ENCODE measurements around the gene GOLT1A. TPM values are rescaled to one million over a fixed set of nuclear protein-coding genes. Genes with fewer than 3 reads are reported as not detected.
"Not testable (repeated sequence)": the region's sequence is repeated elsewhere in the genome, so short reads cannot be mapped to it uniquely, and the experiment has no call there.

GOLT1A gene
- total RNA-seq, 2 experiments from 2014 or later = not detected

DNA sequence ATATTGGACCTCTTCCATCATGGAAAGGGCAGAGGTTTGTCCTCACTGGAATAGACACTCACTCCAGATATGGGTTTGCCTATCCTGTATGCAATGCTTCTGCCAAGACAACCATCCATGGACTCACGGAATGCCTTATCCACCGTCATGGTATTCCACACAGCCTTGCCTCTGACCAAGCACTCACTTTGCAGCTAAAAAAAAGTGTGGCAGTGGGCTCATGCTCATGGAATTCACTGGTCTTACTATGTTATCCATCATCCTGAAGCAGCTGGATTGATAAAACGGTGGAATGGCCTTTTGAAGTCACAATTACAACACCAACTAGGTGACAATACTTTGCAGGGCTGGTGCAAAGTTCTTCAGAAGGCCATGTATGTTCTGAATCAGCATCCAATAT, 25.6 kb upstream of the GOLT1A start:
- DNase-seq; H3K9me3 Mint-ChIP-seq (ENCODE audit: low read depth); H3K4me1 Mint-ChIP-seq; H3K4me3 Mint-ChIP-seq; ATAC-seq; CTCF ChIA-PET; H3K27ac Mint-ChIP-seq; H3K36me3 Mint-ChIP-seq; H3K27me3 Mint-ChIP-seq: not testable (repeated sequence)

GRCh38 chr1:204238520-204238919, 24.7 kb upstream of the GOLT1A start:
- peaks cover 13% of the 10 kb centered on the region for H3K27me3 Mint-ChIP-seq
- H3K36me3 Mint-ChIP-seq; ATAC-seq; DNase-seq; H3K4me1 Mint-ChIP-seq; H3K4me3 Mint-ChIP-seq; H3K9me3 Mint-ChIP-seq (ENCODE audit: low read depth); CTCF ChIA-PET; H3K27ac Mint-ChIP-seq: not testable (repeated sequence)

DNA sequence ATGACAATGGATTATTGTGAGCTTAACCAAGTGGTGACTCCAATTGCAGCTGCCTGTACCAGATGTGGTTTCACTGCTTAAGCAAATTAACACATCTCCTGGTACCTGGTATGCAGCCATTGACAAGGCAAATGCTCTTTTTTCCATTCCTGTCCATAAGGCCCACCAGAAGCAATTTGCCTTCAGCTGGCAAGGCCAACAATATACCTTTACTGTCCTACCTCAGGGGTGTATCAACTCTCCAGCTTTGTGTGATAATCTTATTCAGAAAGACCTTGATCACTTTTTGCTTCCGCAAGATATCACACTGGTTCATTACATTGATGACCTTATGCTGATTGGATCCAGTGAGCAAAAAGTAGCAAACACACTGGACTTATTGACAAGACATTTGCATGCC, 23.7 kb upstream of the GOLT1A start:
- not testable (repeated sequence) for H3K36me3 Mint-ChIP-seq; ATAC-seq; H3K27ac Mint-ChIP-seq; H3K4me1 Mint-ChIP-seq; H3K9me3 Mint-ChIP-seq (ENCODE audit: low read depth); H3K4me3 Mint-ChIP-seq; DNase-seq
- H3K27me3 Mint-ChIP-seq = peaks cover 13% of the 10 kb centered on the region
- CTCF ChIA-PET = interaction anchor here (0.9 kb wide), 1 partner anchor 21 kb away, joined by 3 read pairs; no protein-coding TSS in a partner anchor

DNA sequence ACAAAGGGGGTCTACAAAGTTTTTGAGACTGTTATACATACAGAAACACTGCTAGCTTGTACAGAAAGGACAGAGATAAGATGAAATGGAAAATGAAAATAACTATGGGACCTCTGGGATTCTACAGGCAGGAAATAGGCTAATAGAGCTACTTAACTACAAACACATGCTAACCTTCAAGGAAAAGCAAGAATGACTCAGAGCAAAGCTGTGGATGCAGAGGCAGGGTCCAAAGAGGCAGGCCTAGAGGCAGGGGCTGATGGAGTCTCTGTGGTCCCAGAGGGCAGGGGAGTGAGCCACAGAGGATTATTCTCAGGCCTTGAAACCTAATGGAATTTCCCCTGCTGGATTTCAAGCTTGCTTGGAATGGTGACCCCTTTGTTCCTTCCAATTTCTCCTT, 18.7 kb upstream of the GOLT1A start:
- peaks cover 13% of the 10 kb centered on the region for H3K27me3 Mint-ChIP-seq
- H3K36me3 Mint-ChIP-seq = no peaks in the 10 kb centered on the region

GRCh38 chr1:204230211-204230610, 16.4 kb upstream of the GOLT1A start:
- Mint-ChIP-seq H3K27me3 (peaks cover 5% of the 10 kb centered on the region), H3K4me1 (no peaks in the 10 kb centered on the region), H3K9me3 (ENCODE audit: low read depth) (no peaks in the 10 kb centered on the region), H3K4me3 (no peak overlapping the region), H3K36me3 (no peaks in the 10 kb centered on the region), H3K27ac (no peak overlapping the region)
- ATAC-seq = no peak
- CTCF ChIA-PET = interaction anchor here (1.1 to 1.7 kb wide), 2 partner anchors 16 to 23 kb away, joined by 4 to 7 read pairs; partner anchors contain the start of gene GOLT1A
- DNase-seq = no peak

More for the DNA sequence above, 18.7 kb upstream of the GOLT1A start:
- Mint-ChIP-seq H3K4me1 (no peaks in the 10 kb centered on the region), H3K27ac (no peak overlapping the region), H3K4me3 (no peak overlapping the region), H3K9me3 (ENCODE audit: low read depth) (no peaks in the 10 kb centered on the region)
- CTCF ChIA-PET = interaction anchor here (0.6 kb wide), 1 partner anchor 142 kb away, joined by 3 read pairs; no protein-coding TSS in a partner anchor
- ATAC-seq (no peak), DNase-seq (no peak)

GRCh38 chr1:204228896-204229295, 15.1 kb upstream of the GOLT1A start:
- DNase-seq = no peak
- H3K4me3 Mint-ChIP-seq = no peak overlapping the region
- H3K27me3 Mint-ChIP-seq = peaks cover 4% of the 10 kb centered on the region
- H3K4me1 Mint-ChIP-seq = no peaks in the 10 kb centered on the region
- CTCF ChIA-PET = interaction anchor here (1.1 to 1.7 kb wide), 2 partner anchors 15 to 22 kb away, joined by 4 to 7 read pairs; partner anchors contain the start of gene GOLT1A
- no peak for ATAC-seq
- no peak overlapping the region for H3K27ac Mint-ChIP-seq
- no peaks in the 10 kb centered on the region for H3K36me3 Mint-ChIP-seq
- no peaks in the 10 kb centered on the region for H3K9me3 Mint-ChIP-seq (ENCODE audit: low read depth)

- Mint-ChIP-seq H3K4me1 (no peaks in the 10 kb centered on the region), H3K4me3 (no peak overlapping the region), H3K9me3 (ENCODE audit: low read depth) (no peaks in the 10 kb centered on the region), H3K27me3 (no peaks in the 10 kb centered on the region), H3K36me3 (no peaks in the 10 kb centered on the region), H3K27ac (no peak overlapping the region)
- no peak for DNase-seq
- ATAC-seq = no peak
- CTCF ChIA-PET = interaction anchor here (0.8 to 1.7 kb wide), 2 partner anchors 18 to 21 kb away, joined by 3 to 7 read pairs; no protein-coding TSS in a partner anchor
These were observed 14.4 kb upstream of the GOLT1A start for GRCh38 chr1:204227996-204228785.

GRCh38 chr1:204227351-204227750, 13.6 kb upstream of the GOLT1A start:
- DNase-seq (no peak), ATAC-seq (no peak)
- H3K27ac Mint-ChIP-seq = no peak overlapping the region
- CTCF ChIA-PET = interaction anchor here (0.7 to 1.6 kb wide), 3 partner anchors 17 to 137 kb away, joined by 3 read pairs; no protein-coding TSS in a partner anchor
- no peaks in the 10 kb centered on the region for H3K27me3 Mint-ChIP-seq
- no peaks in the 10 kb centered on the region for H3K36me3 Mint-ChIP-seq
- no peak overlapping the region for H3K4me3 Mint-ChIP-seq
- no peaks in the 10 kb centered on the region for H3K9me3 Mint-ChIP-seq (ENCODE audit: low read depth)
- H3K4me1 Mint-ChIP-seq = no peaks in the 10 kb centered on the region

GRCh38 chr1:204225841-204226735, 12.3 kb upstream of the GOLT1A start:
- CTCF ChIA-PET = interaction anchor here (1.6 kb wide), 1 partner anchor 138 kb away, joined by 3 read pairs; no protein-coding TSS in a partner anchor
- ATAC-seq (no peak), DNase-seq (no peak)
- no peaks in the 10 kb centered on the region for H3K4me1 Mint-ChIP-seq
- no peaks in the 10 kb centered on the region for H3K27me3 Mint-ChIP-seq
- no peak overlapping the region for H3K27ac Mint-ChIP-seq
- H3K36me3 Mint-ChIP-seq = no peaks in the 10 kb centered on the region
- H3K4me3 Mint-ChIP-seq = no peak overlapping the region
- no peaks in the 10 kb centered on the region for H3K9me3 Mint-ChIP-seq (ENCODE audit: low read depth)

- H3K27ac Mint-ChIP-seq = no peak overlapping the region
- CTCF ChIA-PET = no interaction called here
These were observed 10.9 kb upstream of the GOLT1A start for GRCh38 chr1:204224655-204225054.

DNA sequence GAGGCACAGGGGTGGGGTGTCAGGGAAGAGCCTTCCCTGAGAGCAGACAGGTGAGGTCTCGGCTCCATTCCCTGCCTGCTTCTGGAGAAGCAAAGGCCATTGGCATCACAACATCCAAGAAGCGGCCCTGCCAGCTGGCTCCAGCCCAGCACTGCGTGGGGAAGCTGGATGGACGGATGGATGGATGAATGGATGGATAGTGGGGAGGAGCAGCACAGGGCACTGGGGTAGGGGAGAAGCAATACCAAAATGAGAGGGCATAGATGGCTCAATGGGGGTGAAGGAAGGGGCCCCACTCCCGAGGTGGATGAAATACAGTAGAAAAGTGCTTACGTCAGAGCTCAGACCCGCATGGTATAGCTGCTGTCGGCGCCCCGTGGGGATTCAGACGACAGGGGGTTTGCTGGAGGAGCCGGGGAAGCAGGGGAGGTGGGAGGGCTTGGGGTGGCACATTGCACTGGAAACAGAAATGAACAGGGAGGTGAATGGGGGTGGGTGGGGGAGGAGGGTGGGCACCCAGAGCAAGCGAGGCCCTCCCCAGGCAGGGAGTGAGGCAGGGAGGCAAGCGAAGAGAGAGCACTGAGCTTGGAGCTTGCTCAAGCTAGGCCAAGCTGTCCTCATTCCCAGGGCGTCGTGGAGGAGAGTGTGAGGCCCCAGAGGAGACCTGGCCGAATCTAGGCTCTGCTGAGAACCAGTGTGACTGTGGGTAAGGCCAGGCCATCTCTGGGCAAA, 9.5 kb upstream of the GOLT1A start:
- no peak for ATAC-seq
- no peaks in the 10 kb centered on the region for H3K27me3 Mint-ChIP-seq
- no peaks in the 10 kb centered on the region for H3K9me3 Mint-ChIP-seq (ENCODE audit: low read depth)
- no peak for DNase-seq
- no peaks in the 10 kb centered on the region for H3K36me3 Mint-ChIP-seq
- no peak overlapping the region for H3K4me3 Mint-ChIP-seq
- CTCF ChIA-PET = interaction anchor here (1.2 kb wide), 1 partner anchor 9 kb away, joined by 3 read pairs; the partner anchor contains the start of gene GOLT1A
- peaks cover 6% of the 10 kb centered on the region for H3K4me1 Mint-ChIP-seq
- H3K27ac Mint-ChIP-seq = no peak overlapping the region

More at GRCh38 chr1:204224655-204225054, 10.9 kb upstream of the GOLT1A start:
- no peaks in the 10 kb centered on the region for H3K9me3 Mint-ChIP-seq (ENCODE audit: low read depth)
- H3K4me1 Mint-ChIP-seq = no peaks in the 10 kb centered on the region
- DNase-seq = no peak
- no peaks in the 10 kb centered on the region for H3K27me3 Mint-ChIP-seq
- no peak overlapping the region for H3K4me3 Mint-ChIP-seq
- ATAC-seq = no peak
- H3K36me3 Mint-ChIP-seq = no peaks in the 10 kb centered on the region

DNA sequence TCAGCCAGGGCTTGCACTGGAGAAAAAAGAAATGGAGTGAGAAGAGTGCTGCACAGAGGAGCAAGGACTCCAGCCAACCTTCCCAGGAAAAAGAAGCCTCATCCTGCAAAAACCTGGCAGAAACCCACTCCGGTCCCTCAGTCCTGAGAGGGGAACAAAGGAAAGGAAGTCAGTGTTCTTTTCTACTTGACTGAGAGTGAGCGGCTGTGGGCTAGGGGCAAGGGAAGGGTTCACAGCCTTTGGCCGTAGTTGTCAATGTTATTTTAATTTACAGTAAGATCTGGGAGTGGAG, 8.9 kb upstream of the GOLT1A start:
- Mint-ChIP-seq H3K4me3 (no peak overlapping the region), H3K36me3 (no peaks in the 10 kb centered on the region), H3K27ac (no peak overlapping the region), H3K4me1 (peaks cover 8% of the 10 kb centered on the region), H3K27me3 (peaks cover 5% of the 10 kb centered on the region), H3K9me3 (ENCODE audit: low read depth) (no peaks in the 10 kb centered on the region)
- CTCF ChIA-PET = interaction anchor here (1.2 kb wide), 1 partner anchor 9 kb away, joined by 3 read pairs; the partner anchor contains the start of gene GOLT1A
- DNase-seq (no peak), ATAC-seq (no peak)

All from activated CD8-positive, alpha-beta memory T cell treated with anti-CD3 and anti-CD28 coated beads, Interleukin-2, amount 10 ng/mL, durations not matched to agents 7 days and 5 days (primary cell).